ENCODE data around the gene SORCS3.
"Not testable (repeated sequence)": the region's sequence is repeated elsewhere in the genome, so short reads cannot be mapped to it uniquely, and the experiment has no call there.

The SORCS3 gene

GRCh38 chr10:104694074-104694473 is 53.0 kb downstream of the SORCS3 start:
- no peak for DNase-seq

GRCh38 chr10:104703262-104703661 is 62.2 kb downstream of the SORCS3 start:
- DNase-seq = not testable (repeated sequence)

GRCh38 chr10:104706886-104707285 is 65.8 kb downstream of the SORCS3 start:
- DNase-seq = no peak

- DNase-seq = no peak
Measured at GRCh38 chr10:104707602-104708459, 66.7 kb downstream of the SORCS3 start.

- no peak for DNase-seq
Measured at GRCh38 chr10:104711302-104711721, 70.2 kb downstream of the SORCS3 start.

- not testable (repeated sequence) for DNase-seq
Measured at GRCh38 chr10:104730593-104730992, 89.5 kb downstream of the SORCS3 start.

GRCh38 chr10:104731192-104731591 is 90.1 kb downstream of the SORCS3 start:
- no peak for DNase-seq

- DNase-seq = no peak
Measured at GRCh38 chr10:104732222-104732621, 91.1 kb downstream of the SORCS3 start.

- no peak for DNase-seq
Measured at GRCh38 chr10:104734433-104734832, 93.3 kb downstream of the SORCS3 start.

- no peak for DNase-seq
Measured at GRCh38 chr10:104735036-104735756, 94.1 kb downstream of the SORCS3 start.

GRCh38 chr10:104735757-104736391 is 94.8 kb downstream of the SORCS3 start:
- no peak for DNase-seq

- DNase-seq = no peak
Measured at GRCh38 chr10:104741127-104741526, 100.0 kb downstream of the SORCS3 start.

- DNase-seq = no peak
Measured at GRCh38 chr10:104744052-104744451, 103.0 kb downstream of the SORCS3 start.

- no peak for DNase-seq
Measured at GRCh38 chr10:104750291-104750690, 109.2 kb downstream of the SORCS3 start.

GRCh38 chr10:104762793-104763192 is 121.7 kb downstream of the SORCS3 start:
- no peak for DNase-seq

- DNase-seq = no peak
Measured at GRCh38 chr10:104766341-104766740, 125.3 kb downstream of the SORCS3 start.

- DNase-seq = no peak
Measured at GRCh38 chr10:104767282-104767681, 126.2 kb downstream of the SORCS3 start.

- DNase-seq = no peak
Measured at GRCh38 chr10:104767745-104768144, 126.7 kb downstream of the SORCS3 start.

- DNase-seq = no peak
Measured at GRCh38 chr10:104773105-104773504, 132.0 kb downstream of the SORCS3 start.

GRCh38 chr10:104774234-104774633 is 133.1 kb downstream of the SORCS3 start:
- DNase-seq = no peak

- no peak for DNase-seq
Measured at GRCh38 chr10:104777086-104777799, 136.2 kb downstream of the SORCS3 start.

GRCh38 chr10:104778371-104778770 is 137.3 kb downstream of the SORCS3 start:
- no peak for DNase-seq

- DNase-seq = no peak
Measured at GRCh38 chr10:104779701-104780100, 138.6 kb downstream of the SORCS3 start.

Measured in SIG-M5 (cell line).